K562 (cell line): ENCODE results near the gene DGCR8. TPM values are rescaled to one million over a fixed set of nuclear protein-coding genes. Genes with fewer than 3 reads are reported as not detected.
A peak's percentile ranks its signal among the peaks of the same experiment; 100 is the strongest.

Experiments
- ARID3A ChIP-seq: IDR thresholded peaks from 2 replicates; pipeline ENCODE4 v1.6.1; 2012; ENCODE audit warnings: low read depth, low read length, improper control_type of control experiment, borderline replicate concordance
- ESRRA ChIP-seq: fragments of 450-650 bp; IDR thresholded peaks from 2 replicates; pipeline ENCODE4 v1.6.1; 2014; ENCODE audit warnings: low read depth, mild to moderate bottlenecking, moderate library complexity, borderline replicate concordance
- GABPB2 ChIP-seq: fragments of 250-450 bp; sonication (Bioruptor Pico); conservative IDR thresholded peaks from 2 replicates; pipeline ENCODE4 v1.5.1; 2021; ENCODE audit warnings: mild to moderate bottlenecking
- GTF2A2 ChIP-seq: IDR thresholded peaks from 2 replicates; pipeline ENCODE4 v1.6.1; 2016; ENCODE audit warnings: mild to moderate bottlenecking, missing genetic modification characterization, missing compliant biosample characterization
- GTF2F1 ChIP-seq: IDR thresholded peaks from 2 replicates; pipeline ENCODE4 v1.6.1; 2011; ENCODE audit warnings: low read depth, low read length, improper control_type of control experiment
- HNRNPH1 ChIP-seq: fragments of 200-400 bp; formaldehyde crosslinking; optimal IDR thresholded peaks from 2 replicates; pipeline ENCODE3; 2017; ENCODE audit warnings: low read depth, mild to moderate bottlenecking, low read length, moderate library complexity
- IFI16 ChIP-seq: fragments of 250-450 bp; sonication (Bioruptor Pico); IDR thresholded peaks from 2 replicates; pipeline ENCODE4 v2.1.2; 2022; ENCODE audit warnings: mild to moderate bottlenecking, inconsistent platforms
- KLF10 ChIP-seq: fragments of 250-450 bp; sonication (Bioruptor Pico); IDR thresholded peaks from 2 replicates; pipeline ENCODE4 v1.6.1; 2021; ENCODE audit warnings: matching md5 sums
- MCM5 ChIP-seq: fragments of 450-650 bp; IDR thresholded peaks from 2 replicates; pipeline ENCODE4 v1.6.1; 2016; ENCODE audit warnings: low read depth
- NR0B1 ChIP-seq: fragments of 450-650 bp; IDR thresholded peaks from one replicate; pipeline ENCODE4 v1.6.1; 2018; ENCODE audit warnings: mild to moderate bottlenecking, moderate library complexity; ENCODE audit not compliant: partially characterized antibody
- SMAD4 ChIP-seq: fragments of 250-450 bp; sonication (Bioruptor Pico); conservative IDR thresholded peaks from 2 replicates; pipeline ENCODE4 v1.8.0; 2021; ENCODE audit warnings: inconsistent platforms, mild to moderate bottlenecking, moderate library complexity
- SNIP1 ChIP-seq: fragments of 450-650 bp; IDR thresholded peaks from 2 replicates; pipeline ENCODE4 v1.7.1; 2017; ENCODE audit warnings: low read depth, mild to moderate bottlenecking
- SOX6 ChIP-seq: fragments of 450-650 bp; IDR thresholded peaks from 2 replicates; pipeline ENCODE4 v1.6.1; 2014; ENCODE audit warnings: mild to moderate bottlenecking
- TBP ChIP-seq: optimal IDR thresholded peaks from 2 replicates; pipeline ENCODE3; 2011; ENCODE audit warnings: low read depth, low read length, improper control_type of control experiment
- TCF7 ChIP-seq: sonication (generic); IDR thresholded peaks from 2 replicates; pipeline ENCODE4 v1.6.1; 2016; ENCODE audit warnings: antibody characterized with exemption, borderline replicate concordance
- VEZF1 ChIP-seq: fragments of 200-800 bp; sonication (Bioruptor generic); IDR thresholded peaks from 2 replicates; pipeline ENCODE4 v1.6.1; 2017; ENCODE audit warnings: missing genetic modification characterization, missing compliant biosample characterization
- ZNF133 ChIP-seq: fragments of 250-450 bp; sonication (Bioruptor Pico); IDR thresholded peaks from 2 replicates; pipeline ENCODE4 v1.4.0; 2020; ENCODE audit warnings: mild to moderate bottlenecking
- ZNF175 ChIP-seq: fragments of 200-800 bp; sonication (Bioruptor generic); IDR thresholded peaks from 2 replicates; pipeline ENCODE4 v1.6.1; 2016; ENCODE audit warnings: low read depth, mild to moderate bottlenecking, missing genetic modification characterization, missing compliant biosample characterization
- ZNF518B ChIP-seq: fragments of 250-450 bp; sonication (Bioruptor Pico); IDR thresholded peaks from 2 replicates; pipeline ENCODE4 v1.5.0; 2021; ENCODE audit warnings: mild to moderate bottlenecking, moderate library complexity
- polyA plus RNA-seq, 8 experiments: library from polyadenylated mRNA; depleted of rRNA in 4 of 8; stranded (reverse) in 5 of 8; unstranded in 3 of 8; fragments of >200 nt; fragmentation: Nextera tagmentation in 2 of 8; fragmentation: Illumina TruSeq in 1 of 8; extraction: Ambion mirVana in 2 of 8; extraction: Trizol in 1 of 8; gene quantifications; 2 replicates each; pipeline versions ENCODE4 v1.2.1 to v1.2.3, GENCODE V29; 2011 to 2014; ENCODE audit warnings: inconsistent platforms in 1 of 8, missing spikeins in 1 of 8
- total RNA-seq, 7 experiments: library from RNA; depleted of rRNA in 6 of 7; stranded (reverse); fragments of >200 nt in 6 of 7; fragmentation: Illumina TruSeq in 2 of 7; extraction: Trizol in 2 of 7; gene quantifications; 2 replicates each; pipeline versions ENCODE4 v1.2.1 to v1.2.3, GENCODE V29; 2011 to 2021; ENCODE audit warnings: low replicate concordance in 1 of 7

DGCR8 gene
- total and polyA plus RNA-seq, 9 of the 15 experiments (the other 6 are each of a cell fraction or from before 2014, with no cell fraction given): 5.9 to 144 (median 80.1) TPM

DNA sequence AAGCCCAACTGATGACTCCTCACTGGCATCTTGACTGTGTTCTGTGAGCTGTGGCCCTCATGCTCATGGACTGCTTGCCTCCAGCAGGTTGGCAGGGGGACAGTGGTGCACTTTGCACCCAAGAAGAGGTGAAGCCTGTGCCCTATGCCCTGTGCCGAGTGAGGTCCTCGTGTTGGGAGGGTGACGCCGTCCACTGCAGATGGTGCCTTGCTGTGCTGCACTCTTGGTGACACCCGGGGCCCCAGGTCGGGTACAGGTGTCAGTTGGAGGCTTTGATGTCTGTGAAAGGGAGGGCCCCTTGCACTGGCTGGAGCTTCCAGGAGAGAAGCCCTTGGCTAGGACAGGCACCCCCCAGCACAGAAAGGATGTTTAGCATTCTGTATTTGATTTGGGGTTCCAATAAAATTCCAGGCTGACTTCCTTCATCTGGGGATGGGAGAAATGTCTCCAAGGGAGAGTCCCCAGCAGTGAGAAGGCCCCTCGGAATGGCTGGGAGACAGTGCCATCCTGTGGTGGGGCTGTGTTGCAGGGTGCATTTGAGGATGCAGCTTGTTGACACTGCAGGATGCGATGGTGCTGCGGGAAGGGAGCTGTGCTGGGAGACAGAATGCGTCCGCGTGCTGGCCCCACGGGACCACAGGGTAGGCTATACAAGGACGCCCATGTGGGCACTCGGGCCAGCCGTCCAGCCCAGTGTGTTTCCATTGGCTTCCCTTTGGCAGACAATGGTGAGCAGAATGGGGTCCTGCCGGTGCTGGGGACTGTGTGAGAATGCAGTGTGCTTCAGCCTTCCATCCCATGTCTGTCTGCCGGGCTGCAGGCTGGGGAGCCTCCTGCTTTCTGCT is 49.1 kb downstream of the DGCR8 start (continued):
- TF ChIP-seq ARID3A: peak; percentile 53; the same call in 1 of the 2 replicates
- peak; percentile 70; the same call in 1 of the 2 replicates for TF ChIP-seq IFI16 (CRISPR knock-in tag)
- TF ChIP-seq GTF2F1: peak; percentile 74
- peak; percentile 24; the same call in 1 of the 2 replicates for TF ChIP-seq SOX6
- TF ChIP-seq NR0B1: no peak
- no peak for TF ChIP-seq ZNF518B (CRISPR knock-in tag)
- 0 out of 2 replicates have a peak, but pooled peaks have one; percentile 33 for TF ChIP-seq VEZF1 (CRISPR knock-in tag)
- no peak for TF ChIP-seq MCM5
- TF ChIP-seq ESRRA: no peak
- no peak for TF ChIP-seq TBP
- no peak for TF ChIP-seq GABPB2
- TF ChIP-seq HNRNPH1: no peak
- TF ChIP-seq ZNF133 (CRISPR knock-in tag): 0 out of 2 replicates have a peak, but pooled peaks have one; percentile 75
- TF ChIP-seq TCF7: peak; percentile 78
- TF ChIP-seq SMAD4: peak; percentile 45
- no peak for TF ChIP-seq SNIP1
- TF ChIP-seq GTF2A2 (tag): no peak
- TF ChIP-seq ZNF175: no peak
- no peak for TF ChIP-seq KLF10 (CRISPR knock-in tag)
